ENCODE results near the gene CDH16.

GRCh38 chr16:66948837-66949225 lies 30.1 kb upstream of the CDH16 start:
- TF ChIP-seq SUZ12 (IDR thresholded peaks at IDR 0.05; ENCODE audit: low read depth, low read length) (no peak), ISX (CRISPR knock-in tag; conservative IDR thresholded peaks at IDR 0.05) (no peak), EZH2 (conservative IDR thresholded peaks at IDR 0.05; ENCODE audit: low read depth, low read length) (peak; percentile 90), CTCF (CRISPR knock-in tag; IDR thresholded peaks at IDR 0.05) (no peak), PHB2 (IDR thresholded peaks at IDR 0.05; ENCODE audit: partially characterized antibody) (no peak), HCFC1 (IDR thresholded peaks at IDR 0.05; ENCODE audit: low read depth, low read length) (no peak), SIN3A (IDR thresholded peaks at IDR 0.05; ENCODE audit: borderline replicate concordance, low read depth, low read length) (no peak), E2F1 (CRISPR knock-in tag; IDR thresholded peaks at IDR 0.05) (no peak), CHD2 (IDR thresholded peaks at IDR 0.05; ENCODE audit: low read depth, low read length) (no peak)
- TF ChIP-seq, protein P1, sequence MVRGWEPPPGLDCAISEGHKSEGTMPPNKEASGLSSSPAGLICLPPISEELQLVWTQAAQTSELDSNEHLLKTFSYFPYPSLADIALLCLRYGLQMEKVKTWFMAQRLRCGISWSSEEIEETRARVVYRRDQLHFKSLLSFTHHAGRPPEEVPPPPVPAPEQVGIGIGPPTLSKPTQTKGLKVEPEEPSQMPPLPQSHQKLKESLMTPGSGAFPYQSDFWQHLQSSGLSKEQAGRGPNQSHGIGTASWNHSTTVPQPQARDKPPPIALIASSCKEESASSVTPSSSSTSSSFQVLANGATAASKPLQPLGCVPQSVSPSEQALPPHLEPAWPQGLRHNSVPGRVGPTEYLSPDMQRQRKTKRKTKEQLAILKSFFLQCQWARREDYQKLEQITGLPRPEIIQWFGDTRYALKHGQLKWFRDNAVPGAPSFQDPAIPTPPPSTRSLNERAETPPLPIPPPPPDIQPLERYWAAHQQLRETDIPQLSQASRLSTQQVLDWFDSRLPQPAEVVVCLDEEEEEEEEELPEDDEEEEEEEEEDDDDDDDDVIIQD (CRISPR knock-in tag; IDR thresholded peaks at IDR 0.05; ENCODE audit: low read depth): no peak

Measured in HepG2 (cell line).